ENCODE results near the gene DYNLRB2.

The DYNLRB2 gene

DNA sequence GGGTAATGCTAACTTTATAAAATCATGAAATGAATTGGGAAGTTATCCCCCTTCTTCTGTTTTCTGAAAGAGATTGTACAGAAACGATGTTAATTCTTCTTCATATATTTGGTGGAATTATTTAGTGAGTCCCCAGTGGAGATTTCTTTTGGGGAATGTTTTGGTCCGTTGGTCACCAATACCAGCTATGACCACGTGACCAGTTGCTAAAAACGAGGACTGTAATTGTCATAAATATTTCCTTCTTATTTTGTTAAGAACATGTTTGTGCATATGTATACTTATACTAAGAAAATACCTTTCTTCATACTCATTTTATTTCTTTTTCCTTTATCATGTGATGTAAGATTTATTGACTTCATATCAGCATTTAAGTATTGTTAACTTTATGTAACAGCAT is 10.3 kb upstream of the DYNLRB2 start:
- H3K4me1 Mint-ChIP-seq: no peaks in the 10 kb centered on the region
- H3K36me3 Mint-ChIP-seq: no peaks in the 10 kb centered on the region
- no peak overlapping the region for H3K27ac Mint-ChIP-seq
- H3K4me3 Mint-ChIP-seq: no peak overlapping the region
- ATAC-seq (no peak), DNase-seq (ENCODE audit: low spot score in 2 of 2) (no peak)
- H3K9me3 Mint-ChIP-seq: no peaks in the 10 kb centered on the region

DNA sequence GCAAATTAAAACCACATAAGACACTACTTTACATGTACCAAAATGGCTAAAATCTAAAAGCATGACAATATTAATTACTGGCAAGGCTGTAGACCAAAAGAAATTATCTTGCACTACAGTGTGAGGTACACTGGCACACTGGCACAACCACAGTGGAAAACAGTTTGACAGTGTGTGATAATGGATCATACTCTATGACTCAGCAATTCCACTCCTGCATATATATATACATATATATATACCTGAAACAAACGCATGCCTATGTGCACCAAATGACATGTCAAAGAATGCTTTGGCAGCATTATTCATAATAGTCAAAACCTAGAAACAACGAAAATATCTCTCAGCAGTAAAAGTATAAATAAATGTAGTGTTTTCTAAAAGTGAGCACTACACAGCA is 4.6 kb upstream of the DYNLRB2 start:
- peak; percentile 78 for ATAC-seq
- Mint-ChIP-seq H3K4me1 (peaks cover 28% of the 10 kb centered on the region), H3K27ac (no peak overlapping the region), H3K9me3 (peaks cover 2% of the 10 kb centered on the region), H3K4me3 (no peak overlapping the region), H3K36me3 (peaks cover 13% of the 10 kb centered on the region)
- DNase-seq (ENCODE audit: low spot score in 2 of 2): no peak

DNA sequence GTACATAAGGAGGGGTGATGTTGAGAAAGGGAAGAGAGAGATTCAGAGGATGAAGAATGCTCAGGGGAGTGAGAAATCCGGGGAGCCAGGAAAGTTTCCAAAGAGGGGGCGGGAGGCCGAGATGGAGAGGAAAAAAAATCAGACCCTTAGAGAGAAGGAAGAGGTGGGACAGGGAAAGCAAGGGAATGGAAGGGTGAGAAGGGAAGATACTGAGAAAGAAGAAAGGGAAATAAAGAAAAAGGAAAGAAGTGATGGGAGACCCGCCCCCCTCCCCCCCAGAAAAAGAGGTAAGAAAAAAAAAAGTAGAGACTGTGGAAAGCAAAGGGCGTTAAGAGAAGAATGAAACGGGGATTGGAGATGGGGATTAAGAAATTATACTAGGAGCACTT is 507 bp downstream of the DYNLRB2 start:
- ATAC-seq (no peak), DNase-seq (ENCODE audit: low spot score in 2 of 2) (no peak)
- Mint-ChIP-seq H3K27ac (peak overlapping the region; percentile 99), H3K4me1 (peaks cover 29% of the 10 kb centered on the region), H3K9me3 (peaks cover 2% of the 10 kb centered on the region), H3K36me3 (peaks cover 14% of the 10 kb centered on the region), H3K4me3 (peak overlapping the region; percentile 96)

DNA sequence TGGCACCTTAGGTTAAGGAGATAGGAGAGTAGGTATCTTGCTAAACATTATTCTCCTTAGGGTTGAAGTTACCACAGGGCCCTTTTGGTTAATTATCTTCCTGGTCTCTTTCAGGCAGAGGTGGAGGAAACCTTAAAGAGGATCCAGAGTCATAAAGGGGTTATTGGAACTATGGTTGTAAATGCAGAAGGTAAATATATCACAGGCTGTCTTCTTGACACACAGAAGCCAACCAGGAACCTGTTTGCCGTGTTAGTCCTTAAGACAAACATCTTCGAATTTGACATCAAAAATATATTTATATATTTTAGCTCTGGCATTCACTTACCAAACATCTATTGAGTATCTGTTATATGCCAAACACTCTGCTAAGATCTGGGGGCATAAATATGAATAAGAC is 2.4 kb downstream of the DYNLRB2 start:
- peaks cover 14% of the 10 kb centered on the region for H3K36me3 Mint-ChIP-seq
- peaks cover 22% of the 10 kb centered on the region for H3K4me1 Mint-ChIP-seq
- H3K27ac Mint-ChIP-seq: no peak overlapping the region
- H3K4me3 Mint-ChIP-seq: no peak overlapping the region
- ATAC-seq: no peak
- DNase-seq (ENCODE audit: low spot score in 2 of 2): no peak
- H3K9me3 Mint-ChIP-seq: peaks cover 2% of the 10 kb centered on the region

DNA sequence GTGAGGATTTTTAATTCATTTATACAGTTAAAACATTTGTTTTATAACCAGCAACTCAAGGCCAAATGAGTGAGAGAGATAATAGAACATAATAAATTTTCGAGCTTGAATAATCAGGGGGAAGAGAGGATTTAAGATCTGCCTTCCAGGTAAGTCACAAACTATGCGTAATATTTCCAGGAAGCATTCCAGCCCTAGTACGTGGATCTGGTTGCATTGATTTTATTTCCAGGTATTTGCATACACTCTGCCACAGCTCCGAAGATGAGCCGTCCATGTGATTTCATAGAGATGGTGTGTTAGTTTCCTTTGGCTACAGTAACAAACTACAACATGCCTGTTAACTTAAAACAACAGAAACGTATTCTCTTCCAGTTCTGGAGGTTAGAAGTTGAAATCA is 3.5 kb downstream of the DYNLRB2 start:
- Mint-ChIP-seq H3K36me3 (peaks cover 14% of the 10 kb centered on the region), H3K9me3 (peaks cover 2% of the 10 kb centered on the region), H3K4me3 (no peak overlapping the region), H3K27ac (no peak overlapping the region), H3K4me1 (peaks cover 22% of the 10 kb centered on the region)
- no peak for DNase-seq (ENCODE audit: low spot score in 2 of 2)
- ATAC-seq: no peak

DNA sequence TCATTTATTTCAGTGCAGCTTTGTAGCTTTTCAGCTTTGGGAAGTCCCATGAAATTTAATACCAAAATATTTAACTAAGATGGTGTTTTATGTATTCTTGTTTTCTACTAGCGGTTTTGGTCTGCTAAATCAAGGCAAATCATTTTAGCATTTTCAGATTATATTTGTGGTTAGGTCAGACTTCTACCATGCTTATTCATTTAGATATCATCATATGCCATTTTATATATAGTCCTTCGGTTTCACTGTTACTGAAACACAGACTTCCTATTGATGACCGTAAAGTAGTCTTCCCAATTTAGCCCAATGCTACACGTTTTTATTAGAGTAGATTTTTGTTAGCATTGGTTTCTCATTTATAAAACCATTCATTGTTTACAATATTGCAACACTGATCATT is 5.5 kb downstream of the DYNLRB2 start:
- ATAC-seq (peak; percentile 32), DNase-seq (ENCODE audit: low spot score in 2 of 2) (no peak)
- H3K4me1 Mint-ChIP-seq: peaks cover 5% of the 10 kb centered on the region
- H3K36me3 Mint-ChIP-seq: peaks cover under 1% of the 10 kb centered on the region
- H3K9me3 Mint-ChIP-seq: no peaks in the 10 kb centered on the region
- H3K27ac Mint-ChIP-seq: no peak overlapping the region
- no peak overlapping the region for H3K4me3 Mint-ChIP-seq

DNA sequence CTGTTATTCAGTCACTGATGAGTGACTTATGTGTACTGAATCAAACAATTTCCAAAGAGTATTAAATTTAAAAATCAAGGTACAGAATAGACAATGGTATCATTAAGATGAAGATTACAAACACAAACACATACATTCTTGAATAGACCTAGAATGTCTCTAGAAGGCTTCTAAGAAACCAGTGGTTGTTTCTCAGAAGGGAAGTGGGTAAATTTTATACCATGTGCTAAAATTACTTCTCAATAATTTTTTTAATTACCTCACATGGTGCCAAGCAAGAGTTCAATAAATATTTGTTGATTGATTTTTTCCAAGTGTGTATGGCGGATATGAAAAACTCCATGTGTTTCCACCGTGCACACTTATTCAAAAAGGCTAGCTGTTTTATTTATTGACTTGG is 6.4 kb downstream of the DYNLRB2 start:
- Mint-ChIP-seq H3K4me3 (no peak overlapping the region), H3K9me3 (no peaks in the 10 kb centered on the region), H3K4me1 (no peaks in the 10 kb centered on the region), H3K36me3 (no peaks in the 10 kb centered on the region), H3K27ac (no peak overlapping the region)
- ATAC-seq: no peak
- no peak for DNase-seq (ENCODE audit: low spot score in 2 of 2)

DNA sequence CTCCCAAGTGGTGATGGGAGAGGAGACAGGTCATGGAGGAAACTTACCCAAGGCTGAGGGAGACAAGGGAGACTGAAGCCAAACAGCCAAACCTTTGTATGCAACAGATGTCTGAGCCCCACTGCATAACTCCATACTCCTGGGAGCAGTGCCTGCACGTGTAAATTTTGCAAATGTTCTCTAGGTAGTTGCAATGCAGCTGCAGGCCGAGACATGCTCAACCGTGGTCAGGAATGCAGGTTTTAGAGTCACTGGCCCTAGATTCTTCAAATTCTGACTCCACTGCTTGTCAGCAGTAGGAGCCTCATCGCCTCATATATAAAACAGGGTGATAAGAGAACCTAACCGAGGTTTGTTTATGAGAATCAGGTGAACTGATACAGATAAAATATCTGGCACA is 11.5 kb downstream of the DYNLRB2 start:
- Mint-ChIP-seq H3K4me1 (peaks cover 10% of the 10 kb centered on the region), H3K27ac (no peak overlapping the region), H3K9me3 (no peaks in the 10 kb centered on the region), H3K36me3 (no peaks in the 10 kb centered on the region), H3K4me3 (no peak overlapping the region)
- ATAC-seq: no peak
- DNase-seq (ENCODE audit: low spot score in 2 of 2): no peak

DNA sequence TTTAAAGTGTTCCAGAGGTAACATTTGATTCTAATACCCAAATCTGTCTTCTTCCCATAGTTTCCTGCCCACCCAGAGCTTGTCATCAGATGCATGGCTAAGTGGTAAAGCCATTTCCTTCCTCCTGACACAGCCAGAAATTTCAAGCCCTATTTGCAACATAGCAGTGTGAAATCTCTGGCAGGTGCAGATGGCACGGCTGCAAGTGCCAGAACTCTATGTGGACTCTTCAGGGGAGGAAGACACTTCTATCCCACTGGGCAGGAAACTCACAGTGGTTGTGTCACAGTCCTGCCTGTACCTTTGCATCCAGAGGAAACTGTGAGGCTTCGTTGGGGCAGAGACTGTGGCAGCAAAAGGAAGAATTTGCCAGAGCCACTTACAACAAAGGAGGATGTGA is 13.2 kb downstream of the DYNLRB2 start:
- H3K27ac Mint-ChIP-seq: no peak overlapping the region
- ATAC-seq (no peak), DNase-seq (ENCODE audit: low spot score in 2 of 2) (no peak)
- H3K36me3 Mint-ChIP-seq: no peaks in the 10 kb centered on the region
- peaks cover 10% of the 10 kb centered on the region for H3K4me1 Mint-ChIP-seq
- H3K9me3 Mint-ChIP-seq: no peaks in the 10 kb centered on the region
- no peak overlapping the region for H3K4me3 Mint-ChIP-seq

DNA sequence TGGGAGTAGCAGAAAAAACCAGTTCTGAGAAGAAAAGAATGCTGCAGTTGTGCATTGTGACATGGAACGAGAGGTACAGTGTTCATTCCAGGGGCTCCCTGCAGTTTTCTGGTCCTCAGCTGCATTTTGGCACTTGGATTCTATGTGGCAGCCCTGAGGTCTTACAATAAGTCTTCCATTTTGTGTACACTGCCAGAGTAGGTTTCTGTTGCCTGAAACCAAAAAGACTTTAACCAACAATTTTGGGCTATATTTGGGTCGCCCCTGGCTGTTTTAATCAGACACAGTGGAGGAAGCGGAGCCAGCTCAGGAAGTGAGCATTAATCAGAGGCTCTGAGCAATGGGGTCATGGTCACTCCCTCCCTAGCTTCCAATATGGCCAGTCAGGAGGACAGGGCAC is 15.7 kb downstream of the DYNLRB2 start:
- peaks cover 10% of the 10 kb centered on the region for H3K4me1 Mint-ChIP-seq
- H3K9me3 Mint-ChIP-seq: no peaks in the 10 kb centered on the region
- no peaks in the 10 kb centered on the region for H3K36me3 Mint-ChIP-seq
- DNase-seq (ENCODE audit: low spot score in 2 of 2): no peak
- ATAC-seq: no peak
- no peak overlapping the region for H3K4me3 Mint-ChIP-seq
- no peak overlapping the region for H3K27ac Mint-ChIP-seq

DNA sequence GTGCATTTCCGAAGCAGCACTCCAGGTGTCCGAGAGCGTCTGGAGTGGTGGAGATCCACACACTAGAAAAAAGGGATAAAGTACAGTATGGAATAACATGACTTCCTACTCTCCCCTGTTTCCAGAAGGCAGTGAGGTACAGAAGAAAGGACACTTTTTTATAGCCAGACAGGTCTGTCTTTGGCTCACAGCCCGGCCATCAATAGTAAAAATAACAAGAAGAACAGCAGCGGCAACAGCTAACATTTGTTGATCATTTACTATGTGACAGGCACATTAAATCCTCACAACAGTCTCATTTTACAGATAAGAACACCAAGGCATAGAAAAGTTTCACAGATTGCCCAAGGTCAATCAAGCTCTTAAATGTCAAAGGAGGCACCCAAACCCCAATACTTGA is 16.2 kb downstream of the DYNLRB2 start:
- Mint-ChIP-seq H3K4me1 (peaks cover 10% of the 10 kb centered on the region), H3K4me3 (no peak overlapping the region), H3K9me3 (no peaks in the 10 kb centered on the region), H3K36me3 (no peaks in the 10 kb centered on the region), H3K27ac (no peak overlapping the region)
- DNase-seq (ENCODE audit: low spot score in 2 of 2) (no peak), ATAC-seq (no peak)

DNA sequence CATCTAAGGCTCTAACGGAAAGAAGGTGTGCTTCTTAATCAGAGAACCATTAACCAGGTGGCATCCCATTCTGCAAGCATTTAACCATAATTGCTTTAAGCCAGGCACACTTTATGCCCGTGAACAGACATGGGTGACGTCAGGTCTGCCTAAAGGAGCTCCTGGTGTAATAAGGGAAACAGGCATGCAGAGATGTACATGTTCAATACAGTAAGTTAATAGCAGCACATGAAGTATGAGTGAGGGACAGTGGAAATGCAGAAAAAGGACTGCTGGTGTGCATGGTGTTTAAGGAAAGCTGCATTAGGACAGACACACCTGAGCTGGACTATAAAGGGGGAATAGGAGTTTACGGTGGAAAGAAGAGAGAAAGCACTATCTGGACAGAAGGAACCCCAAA is 18.6 kb downstream of the DYNLRB2 start:
- no peak for ATAC-seq
- Mint-ChIP-seq H3K4me3 (no peak overlapping the region), H3K4me1 (no peaks in the 10 kb centered on the region), H3K36me3 (no peaks in the 10 kb centered on the region), H3K27ac (no peak overlapping the region), H3K9me3 (no peaks in the 10 kb centered on the region)
- DNase-seq (ENCODE audit: low spot score in 2 of 2): no peak

DNA sequence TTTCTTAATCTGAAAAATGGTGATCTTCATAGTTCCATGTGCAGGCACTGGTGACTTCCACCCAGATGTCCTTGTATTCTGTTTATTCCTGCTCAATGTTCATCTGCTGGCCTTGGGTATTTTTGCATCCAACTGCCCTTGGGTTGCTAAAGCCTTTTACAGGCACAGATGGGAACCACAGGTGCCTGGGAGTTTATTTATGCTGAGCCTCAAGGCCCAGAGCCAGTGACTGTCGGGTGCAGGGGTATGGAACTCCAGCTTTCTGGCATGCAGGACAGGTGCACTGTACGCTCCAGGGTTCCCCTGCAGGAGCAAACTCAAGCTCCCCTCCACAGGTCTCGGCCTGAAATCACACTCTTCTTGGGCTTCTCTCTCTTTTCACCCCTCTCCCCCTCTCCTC is 22.3 kb downstream of the DYNLRB2 start:
- Mint-ChIP-seq H3K4me1 (peaks cover 16% of the 10 kb centered on the region), H3K9me3 (peaks cover 4% of the 10 kb centered on the region), H3K27ac (no peak overlapping the region), H3K36me3 (no peaks in the 10 kb centered on the region), H3K4me3 (no peak overlapping the region)
- ATAC-seq: no peak
- no peak for DNase-seq (ENCODE audit: low spot score in 2 of 2)

DNA sequence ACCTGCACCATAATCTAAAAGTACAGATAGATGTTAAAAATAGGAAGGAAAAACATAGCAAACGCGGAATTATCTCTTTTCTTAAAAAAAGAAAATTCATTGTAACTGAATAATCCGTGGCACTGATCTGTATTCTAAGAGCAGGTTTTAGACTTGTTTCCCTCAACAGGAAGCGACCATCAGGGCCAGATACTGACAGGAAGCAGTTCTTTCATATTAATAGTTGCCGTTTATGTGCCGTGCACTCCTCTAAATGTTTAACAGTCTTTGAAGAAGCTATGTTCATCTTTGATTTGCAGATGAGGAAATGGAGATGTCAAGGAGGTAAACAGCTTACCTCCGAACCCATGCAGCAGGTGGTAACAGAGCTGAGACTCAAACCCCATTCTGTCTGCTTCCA is 23.6 kb downstream of the DYNLRB2 start:
- peak overlapping the region; percentile 4 for H3K4me3 Mint-ChIP-seq
- DNase-seq (ENCODE audit: low spot score in 2 of 2) (no peak), ATAC-seq (no peak)
- peak overlapping the region; percentile 77 for H3K27ac Mint-ChIP-seq
- peaks cover 4% of the 10 kb centered on the region for H3K9me3 Mint-ChIP-seq
- H3K36me3 Mint-ChIP-seq: no peaks in the 10 kb centered on the region
- peaks cover 24% of the 10 kb centered on the region for H3K4me1 Mint-ChIP-seq

DNA sequence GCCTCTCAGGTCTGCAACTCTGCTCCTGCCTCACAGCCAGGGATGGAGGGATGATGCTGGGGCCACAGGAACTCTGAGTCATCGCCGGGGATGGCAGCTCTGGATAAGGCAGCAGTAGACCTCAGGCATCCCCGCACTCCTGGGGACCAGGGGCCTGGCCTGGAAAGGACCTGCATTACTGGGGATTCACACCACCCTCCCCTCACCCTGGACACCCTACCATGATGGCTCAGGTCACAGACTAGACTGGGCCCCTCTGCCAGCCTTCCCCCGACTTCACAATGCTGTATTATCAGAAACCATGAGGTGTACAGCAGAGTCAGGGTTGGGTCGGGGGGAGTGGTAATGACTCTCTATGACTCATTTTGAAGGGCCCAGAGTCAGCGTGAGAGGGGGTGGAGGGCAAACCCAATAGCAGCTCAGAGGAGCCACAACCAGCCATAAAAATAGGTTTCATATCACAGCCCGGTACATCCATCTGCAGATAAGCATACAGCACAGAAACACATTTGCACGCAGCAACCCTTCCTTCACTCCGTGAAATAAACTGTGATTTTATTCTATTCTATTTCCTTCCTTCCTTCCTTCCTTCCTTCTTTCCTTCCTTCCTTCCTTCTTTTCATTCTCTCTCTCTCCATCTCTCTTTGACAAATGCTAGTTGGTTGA is 28.8 kb downstream of the DYNLRB2 start:
- peak overlapping the region; percentile 18 for H3K4me3 Mint-ChIP-seq

DNA sequence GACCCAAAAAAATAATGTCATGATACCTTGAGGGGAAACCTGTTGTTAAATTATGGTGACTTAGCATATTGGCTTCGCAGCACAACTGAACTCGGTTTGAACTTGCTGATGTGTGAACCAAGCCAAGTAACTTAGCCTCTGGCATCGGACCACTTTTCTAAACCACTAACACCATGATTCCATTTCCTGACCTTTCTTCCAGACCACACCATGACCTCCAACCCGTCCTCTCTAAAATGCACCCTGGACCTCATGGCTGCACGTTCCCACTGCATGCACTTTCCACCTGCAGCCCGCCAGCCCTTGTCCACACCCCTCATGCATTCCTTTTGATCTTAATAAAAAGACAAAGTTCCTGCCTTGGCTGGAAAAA is 29.3 kb downstream of the DYNLRB2 start:
- DNase-seq (ENCODE audit: low spot score in 2 of 2) (no peak), ATAC-seq (peak; percentile 57)
- Mint-ChIP-seq H3K27ac (peak overlapping the region; percentile 79), H3K4me3 (peak overlapping the region; percentile 18), H3K36me3 (no peaks in the 10 kb centered on the region), H3K4me1 (peaks cover 37% of the 10 kb centered on the region), H3K9me3 (peaks cover 7% of the 10 kb centered on the region)

More for the DNA sequence above, 28.8 kb downstream of the DYNLRB2 start:
- Mint-ChIP-seq H3K36me3 (no peaks in the 10 kb centered on the region), H3K27ac (peak overlapping the region; percentile 79), H3K4me1 (peaks cover 43% of the 10 kb centered on the region), H3K9me3 (peaks cover 7% of the 10 kb centered on the region)
- ATAC-seq (peak; percentile 99), DNase-seq (ENCODE audit: low spot score in 2 of 2) (peak; percentile 56 to 87)

DNA sequence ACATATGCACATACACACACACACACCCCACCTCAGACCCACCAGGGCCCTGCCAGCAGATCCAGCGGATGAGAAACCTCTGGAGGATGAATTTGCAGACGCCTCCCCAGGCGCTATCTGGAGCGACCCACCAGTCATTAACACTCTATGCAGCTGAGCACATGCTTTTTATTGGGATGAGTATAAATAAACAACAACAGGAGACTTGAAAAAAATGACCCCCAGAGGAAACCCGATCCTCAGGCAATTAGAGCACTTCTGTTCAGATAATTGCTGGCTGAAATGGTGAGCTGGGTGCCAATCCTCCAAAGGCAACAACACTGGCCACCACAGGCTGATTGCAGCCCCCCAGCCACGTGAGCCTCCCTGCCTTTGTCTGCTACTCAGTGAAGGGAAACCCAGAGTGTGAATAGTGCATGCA is 32.9 kb downstream of the DYNLRB2 start:
- no peak overlapping the region for H3K4me3 Mint-ChIP-seq
- H3K27ac Mint-ChIP-seq: no peak overlapping the region
- no peaks in the 10 kb centered on the region for H3K36me3 Mint-ChIP-seq
- peaks cover 26% of the 10 kb centered on the region for H3K4me1 Mint-ChIP-seq
- peaks cover 3% of the 10 kb centered on the region for H3K9me3 Mint-ChIP-seq
- DNase-seq (ENCODE audit: low spot score in 2 of 2) (no peak), ATAC-seq (no peak)

Measured in stimulated activated effector memory CD8-positive, alpha-beta T cell treated with anti-CD3 and anti-CD28 coated beads, Interleukin-12 subunit alpha, Interleukin-12 subunit beta, amount 100 ng/mL, for 72 hours (primary cell).